Stimulated activated CD4-positive, alpha-beta T cell treated with anti-CD3 and anti-CD28 coated beads, Interleukin-2, amount 100 ng/mL, for 24 hours (primary cell): ENCODE measurements around the gene PSME3.
A peak's percentile ranks its signal among the peaks of the same experiment; 100 is the strongest.

ENCODE experiments used
- DNase-seq, 2 donors: peaks; one replicate each; pipeline ENCODE4 v3.0.0-alpha.2; 2020

PSME3 gene

GRCh38 chr17:42818379-42818778, 14.8 kb upstream of the PSME3 start:
- DNase-seq, result no peak

GRCh38 chr17:42819939-42820535, 13.2 kb upstream of the PSME3 start:
- DNase-seq, result peak; percentile 73 to 77

GRCh38 chr17:42821176-42821575, 12.0 kb upstream of the PSME3 start:
- DNase-seq, result no peak

- no peak for DNase-seq
These were observed 5.7 kb upstream of the PSME3 start for GRCh38 chr17:42827472-42827871.

- DNase-seq, result no peak
These were observed 2.2 kb upstream of the PSME3 start for GRCh38 chr17:42830971-42831370.

GRCh38 chr17:42832213-42832933, 824 bp upstream of the PSME3 start:
- no peak for DNase-seq

DNA sequence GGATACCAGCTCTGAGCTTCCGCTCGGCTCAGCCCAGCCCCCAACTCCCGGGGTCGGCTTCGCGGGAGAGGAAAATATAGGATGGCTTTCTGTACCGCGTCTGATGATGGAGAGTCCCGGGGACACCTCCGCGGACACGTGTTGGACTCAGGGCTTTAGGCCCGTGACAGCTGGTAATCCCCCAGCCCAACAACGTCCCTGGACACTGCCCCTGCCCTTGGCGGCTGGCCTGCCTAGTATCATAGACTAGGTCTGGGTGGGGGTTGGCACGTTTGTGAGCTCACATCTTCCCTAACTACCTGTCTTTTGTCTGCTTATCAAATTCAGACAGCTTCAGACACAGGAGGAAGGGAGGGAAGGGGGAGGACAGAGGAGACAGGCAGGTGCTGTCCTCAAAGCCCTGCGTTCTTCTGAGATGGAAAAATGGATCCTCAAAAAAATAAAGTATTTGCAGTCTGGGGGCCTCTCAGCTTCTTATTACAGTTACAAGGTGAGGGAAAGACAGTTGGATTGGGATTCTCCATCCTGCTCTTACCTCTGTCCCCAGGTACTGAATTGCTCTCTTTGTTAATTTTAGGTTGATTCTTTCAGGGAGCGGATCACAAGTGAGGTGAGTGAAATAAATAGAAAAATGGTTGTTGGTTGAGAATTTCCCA, 698 bp downstream of the PSME3 start:
- DNase-seq, result no peak

DNA sequence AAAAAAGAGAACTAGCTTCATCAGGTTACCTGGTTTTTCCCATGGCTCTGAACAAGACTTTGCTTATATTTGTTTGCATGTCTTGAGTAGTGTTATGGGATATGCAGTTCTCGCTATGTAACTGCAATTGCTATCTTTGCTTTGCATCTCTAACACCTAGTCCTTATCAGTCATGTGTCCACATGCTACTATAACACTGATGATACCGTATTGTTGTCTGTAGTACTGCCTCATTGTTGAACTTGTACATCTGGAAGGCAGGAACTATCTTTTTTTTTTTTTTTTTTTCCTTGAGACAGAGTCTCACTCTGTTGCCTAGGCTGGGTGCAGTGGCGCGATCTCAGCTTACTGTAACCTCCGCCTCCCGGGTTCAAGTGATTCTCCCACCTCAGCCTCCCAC, 2.5 kb downstream of the PSME3 start:
- DNase-seq, result no peak

- no peak for DNase-seq
These were observed 8.9 kb downstream of the PSME3 start for GRCh38 chr17:42841975-42842685.

GRCh38 chr17:42843358-42843934, 10.2 kb downstream of the PSME3 start:
- no peak for DNase-seq

DNA sequence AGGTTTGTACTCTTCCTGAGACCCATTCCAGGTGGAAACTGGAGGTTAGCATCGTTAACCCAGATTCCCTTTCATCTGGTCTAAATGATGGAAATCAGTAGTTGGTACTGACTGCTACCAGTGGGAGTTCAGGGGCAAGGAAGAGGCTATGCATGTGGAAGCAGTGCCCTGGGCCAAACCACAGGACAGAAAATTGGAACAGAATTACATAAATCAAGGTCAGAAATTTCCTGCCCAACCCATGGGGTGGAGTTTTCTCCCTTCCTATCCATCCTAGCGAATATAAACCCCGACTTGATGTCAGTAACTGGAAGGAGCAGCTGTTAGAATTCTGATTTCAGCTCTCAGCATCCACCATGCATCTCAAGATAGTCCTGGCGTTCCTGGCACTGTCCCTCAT, 11.1 kb downstream of the PSME3 start, which contains the start of gene AOC2:
Gene AOC2 (plus strand): TSS at position 310 of the 400 bp plus-strand sequence. CDS start 47 bp downstream, at position 357.
- DNase-seq, result no peak

DNA sequence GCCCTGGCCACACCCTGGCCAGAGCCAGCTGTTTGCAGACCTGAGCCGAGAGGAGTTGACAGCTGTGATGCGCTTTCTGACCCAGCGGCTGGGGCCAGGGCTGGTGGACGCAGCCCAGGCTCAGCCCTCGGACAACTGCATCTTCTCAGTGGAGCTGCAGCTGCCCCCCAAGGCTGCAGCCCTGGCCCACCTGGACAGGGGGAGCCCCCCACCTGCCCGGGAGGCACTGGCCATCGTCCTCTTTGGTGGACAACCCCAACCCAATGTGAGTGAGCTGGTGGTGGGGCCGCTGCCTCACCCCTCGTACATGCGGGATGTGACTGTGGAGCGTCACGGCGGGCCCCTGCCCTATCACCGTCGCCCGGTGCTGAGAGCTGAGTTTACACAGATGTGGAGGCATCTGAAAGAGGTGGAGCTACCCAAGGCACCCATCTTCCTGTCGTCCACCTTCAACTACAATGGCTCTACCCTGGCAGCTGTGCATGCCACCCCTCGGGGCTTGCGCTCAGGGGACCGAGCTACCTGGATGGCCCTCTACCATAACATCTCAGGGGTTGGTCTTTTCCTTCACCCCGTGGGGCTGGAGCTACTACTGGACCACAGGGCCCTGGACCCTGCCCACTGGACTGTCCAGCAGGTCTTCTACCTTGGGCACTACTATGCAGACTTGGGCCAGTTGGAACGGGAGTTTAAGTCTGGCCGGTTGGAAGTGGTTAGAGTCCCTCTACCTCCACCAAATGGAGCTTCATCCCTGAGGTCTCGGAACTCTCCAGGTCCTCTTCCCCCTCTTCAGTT, 11.8 kb downstream of the PSME3 start:
- DNase-seq, result no peak

DNA sequence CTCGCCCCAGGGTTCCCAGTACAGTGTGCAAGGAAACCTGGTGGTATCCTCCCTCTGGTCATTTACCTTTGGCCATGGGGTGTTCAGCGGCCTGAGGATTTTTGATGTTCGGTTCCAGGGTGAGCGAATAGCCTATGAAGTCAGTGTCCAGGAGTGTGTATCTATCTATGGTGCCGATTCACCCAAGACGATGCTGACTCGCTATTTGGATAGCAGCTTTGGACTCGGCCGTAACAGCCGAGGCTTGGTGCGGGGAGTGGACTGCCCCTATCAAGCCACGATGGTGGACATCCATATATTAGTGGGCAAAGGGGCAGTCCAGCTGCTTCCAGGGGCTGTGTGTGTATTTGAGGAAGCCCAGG, 12.3 kb downstream of the PSME3 start:
- no peak for DNase-seq

GRCh38 chr17:42845918-42846593, 12.9 kb downstream of the PSME3 start:
- peak; percentile 39 to 56 for DNase-seq

DNA sequence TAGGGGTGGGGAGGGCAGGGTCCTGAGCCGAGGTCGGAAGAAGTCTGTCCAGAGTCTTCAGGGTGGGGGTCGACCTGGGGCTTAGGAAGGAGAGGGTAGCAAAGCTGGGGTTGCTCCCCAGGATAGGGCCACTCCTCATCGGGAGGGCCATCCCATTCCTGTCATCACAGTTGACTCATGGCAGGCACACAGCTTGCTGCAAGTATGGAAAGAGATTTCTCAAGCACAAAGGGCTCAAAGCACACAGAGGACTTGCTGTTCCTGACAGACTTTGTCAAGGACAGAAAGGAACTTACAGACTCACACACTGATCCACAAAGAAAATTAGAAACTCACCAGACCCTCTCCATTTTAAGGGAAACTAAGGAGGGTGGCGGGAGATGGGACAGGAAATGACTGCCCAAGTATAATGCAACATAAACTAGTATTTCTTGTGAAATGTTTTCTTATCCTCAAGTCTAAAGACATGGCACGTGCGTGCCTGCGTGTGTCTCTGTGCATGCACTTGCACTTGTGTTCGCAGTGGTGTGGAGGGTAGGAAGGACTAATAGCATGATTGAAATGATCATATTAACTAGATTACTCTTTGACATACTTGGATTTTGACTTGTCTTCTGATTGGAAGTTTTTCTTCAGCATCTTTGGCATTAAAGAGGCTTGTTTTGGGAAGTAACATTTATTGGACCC, 13.5 kb downstream of the PSME3 start:
- no peak for DNase-seq

- DNase-seq, result no peak
These were observed 14.9 kb downstream of the PSME3 start for GRCh38 chr17:42848093-42848492.

DNA sequence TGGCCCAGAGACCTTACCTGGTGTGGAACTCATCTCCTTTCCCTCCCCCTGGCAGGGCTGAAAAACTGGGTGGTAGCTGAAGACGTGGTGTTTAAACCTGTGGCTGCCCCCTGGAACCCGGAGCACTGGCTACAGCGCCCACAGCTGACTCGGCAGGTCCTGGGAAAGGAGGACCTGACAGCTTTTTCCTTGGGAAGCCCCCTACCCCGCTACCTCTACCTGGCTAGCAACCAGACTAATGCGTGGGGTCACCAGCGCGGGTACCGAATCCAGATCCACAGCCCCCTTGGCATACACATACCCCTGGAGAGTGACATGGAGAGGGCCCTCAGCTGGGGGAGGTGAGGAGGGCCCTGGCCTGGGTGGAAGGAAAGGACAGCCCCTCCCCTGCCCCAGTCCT, 15.8 kb downstream of the PSME3 start:
- DNase-seq, result no peak

DNA sequence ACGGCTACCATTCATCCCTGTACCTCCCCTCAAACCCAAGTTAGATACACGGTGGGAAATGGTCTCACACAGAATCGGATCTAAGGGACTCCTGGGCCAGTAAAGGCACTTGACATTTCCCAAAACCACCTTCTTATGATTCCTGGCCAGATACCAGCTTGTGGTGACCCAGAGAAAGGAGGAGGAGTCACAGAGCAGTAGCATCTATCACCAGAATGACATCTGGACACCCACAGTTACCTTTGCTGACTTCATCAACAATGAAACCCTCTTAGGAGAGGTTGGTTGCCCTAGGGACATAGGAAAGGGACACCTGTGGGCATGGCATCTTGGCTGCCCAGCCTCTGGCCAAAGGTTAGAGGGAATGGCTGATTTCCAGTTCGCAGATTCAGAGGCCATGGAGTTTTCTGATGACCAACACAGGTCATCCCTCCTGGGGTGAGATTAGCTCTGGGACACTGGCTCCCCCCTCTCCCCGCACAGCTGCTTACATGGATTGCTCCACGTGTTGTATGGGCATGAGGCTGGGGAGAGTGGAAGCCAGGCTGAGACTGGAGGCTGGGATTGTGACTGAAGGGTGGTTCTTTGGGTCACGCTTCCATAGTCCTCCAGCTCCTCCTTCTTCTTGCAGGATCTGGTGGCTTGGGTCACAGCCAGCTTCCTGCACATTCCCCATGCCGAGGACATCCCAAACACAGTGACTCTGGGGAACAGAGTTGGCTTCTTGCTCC, 16.4 kb downstream of the PSME3 start:
- DNase-seq, result no peak

GRCh38 chr17:42850954-42851353, 17.8 kb downstream of the PSME3 start, which contains the start of gene AOC3:
TSS of gene AOC3 (plus strand) at chr17:42851199. CDS start at chr17:42851344, 145 bp downstream.
- DNase-seq, result no peak
